GM18508 (cell line): ENCODE results near the gene NKIRAS1.
A peak's percentile ranks its signal among the peaks of the same experiment; 100 is the strongest.
"Not testable (repeated sequence)": the region's sequence is repeated elsewhere in the genome, so short reads cannot be mapped to it uniquely, and the experiment has no call there.

Experiments used
- ATAC-seq: cut with Tn5 transposase; IDR thresholded peaks from one replicate; pipeline ENCODE4 v1.9.1; 2021; ENCODE audit warnings: moderate number of reproducible peaks; ENCODE audit not compliant: insufficient read depth, unreplicated experiment

Gene NKIRAS1

GRCh38 chr3:23941440-23941839 lies 24.6 kb upstream of the NKIRAS1 start:
- no peak for ATAC-seq

- ATAC-seq, result no peak
These were observed 24.0 kb upstream of the NKIRAS1 start for GRCh38 chr3:23940775-23941174.

- no peak for ATAC-seq
These were observed 21.9 kb upstream of the NKIRAS1 start for GRCh38 chr3:23938688-23939087.

DNA sequence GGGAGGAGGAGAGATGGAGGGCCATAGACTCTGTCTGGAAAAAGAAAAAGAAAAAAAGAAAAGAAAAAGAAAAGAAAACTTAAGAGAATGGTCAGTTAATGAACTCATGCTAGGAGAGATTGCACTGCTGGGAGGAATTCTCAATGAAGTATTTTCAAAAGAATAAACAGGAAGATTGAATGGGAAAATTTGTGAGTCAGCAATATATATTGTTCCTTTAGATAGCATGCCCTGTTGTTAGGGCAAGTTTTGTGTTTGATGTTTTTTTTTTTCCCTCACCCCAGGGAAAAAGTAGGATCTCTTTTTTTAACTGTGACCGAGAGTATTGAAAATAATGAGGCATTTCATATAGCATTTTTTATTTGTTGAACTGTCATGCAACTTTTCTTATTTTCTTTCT lies 20.5 kb upstream of the NKIRAS1 start:
- no peak for ATAC-seq

- no peak for ATAC-seq
These were observed 17.5 kb upstream of the NKIRAS1 start for GRCh38 chr3:23934253-23934652.

DNA sequence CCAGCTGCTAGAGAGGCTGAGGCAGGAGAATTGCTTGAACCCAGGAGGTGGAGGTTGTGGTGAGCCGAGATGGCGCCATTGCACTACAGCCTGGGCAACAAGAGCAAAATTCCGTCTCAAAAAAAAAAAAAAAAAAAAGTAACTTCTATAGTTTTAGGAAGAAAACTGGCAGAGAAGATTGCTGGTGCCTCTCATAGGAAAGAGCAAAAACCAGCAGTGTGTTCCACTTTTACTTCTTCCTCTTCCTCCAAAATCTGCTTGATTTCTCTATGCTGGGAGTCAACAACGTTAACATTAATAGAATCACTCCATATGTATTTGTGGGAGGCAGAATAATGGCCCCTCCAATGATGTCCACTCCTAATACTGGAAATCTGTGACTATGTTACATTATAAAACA lies 15.8 kb upstream of the NKIRAS1 start:
- no peak for ATAC-seq

- no peak for ATAC-seq
These were observed 14.8 kb upstream of the NKIRAS1 start for GRCh38 chr3:23931597-23931996.

DNA sequence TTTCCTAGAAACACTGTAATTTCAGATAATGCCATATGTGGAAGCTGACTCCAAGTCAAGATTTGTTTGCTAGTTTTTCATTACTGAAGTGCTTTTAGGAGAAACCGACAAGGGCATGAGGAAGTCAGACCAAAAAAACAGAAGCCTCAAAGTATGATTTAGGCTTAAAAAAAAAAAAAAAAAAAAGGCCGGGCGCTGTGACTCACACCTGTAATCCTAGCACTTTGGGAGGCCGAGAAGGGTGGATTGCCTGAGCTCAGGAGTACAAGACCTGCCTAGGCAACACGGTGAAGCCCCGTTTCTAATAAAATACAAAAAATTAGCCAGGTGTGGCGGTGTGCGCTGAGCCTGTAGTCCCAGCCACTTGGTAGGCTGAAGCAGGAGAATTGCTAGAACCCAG lies 11.7 kb upstream of the NKIRAS1 start:
- no peak for ATAC-seq

DNA sequence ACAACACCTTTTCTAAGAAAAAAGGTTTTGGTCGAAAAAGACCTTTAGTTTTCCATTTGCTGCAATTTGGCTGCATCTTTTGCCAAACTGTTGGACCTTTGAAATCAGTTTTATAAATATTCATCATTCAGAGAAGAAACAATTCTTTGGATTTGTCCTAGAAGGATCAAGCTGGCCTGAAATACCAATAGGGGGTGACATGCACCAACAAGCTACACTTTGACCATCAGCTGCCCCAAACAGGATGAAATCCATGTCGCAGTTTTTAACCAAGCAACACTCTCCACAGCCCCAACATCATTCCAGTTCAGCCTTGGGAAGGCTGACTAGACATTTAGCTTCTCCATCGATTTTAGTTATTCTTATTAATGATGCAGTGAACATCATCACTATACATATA lies 9.9 kb upstream of the NKIRAS1 start:
- ATAC-seq, result no peak

- ATAC-seq, result no peak
These were observed 9.5 kb upstream of the NKIRAS1 start for GRCh38 chr3:23926246-23926645.

GRCh38 chr3:23923786-23924185 lies 7.0 kb upstream of the NKIRAS1 start:
- no peak for ATAC-seq

GRCh38 chr3:23921052-23921511 lies 4.3 kb upstream of the NKIRAS1 start:
- ATAC-seq, result no peak

GRCh38 chr3:23920151-23920655 lies 3.4 kb upstream of the NKIRAS1 start:
- no peak for ATAC-seq

GRCh38 chr3:23919628-23920027 lies 2.8 kb upstream of the NKIRAS1 start:
- no peak for ATAC-seq

GRCh38 chr3:23918331-23918730 lies 1.5 kb upstream of the NKIRAS1 start:
- ATAC-seq, result not testable (repeated sequence)

GRCh38 chr3:23917679-23918303 lies 1.0 kb upstream of the NKIRAS1 start:
- ATAC-seq, result not testable (repeated sequence)

DNA sequence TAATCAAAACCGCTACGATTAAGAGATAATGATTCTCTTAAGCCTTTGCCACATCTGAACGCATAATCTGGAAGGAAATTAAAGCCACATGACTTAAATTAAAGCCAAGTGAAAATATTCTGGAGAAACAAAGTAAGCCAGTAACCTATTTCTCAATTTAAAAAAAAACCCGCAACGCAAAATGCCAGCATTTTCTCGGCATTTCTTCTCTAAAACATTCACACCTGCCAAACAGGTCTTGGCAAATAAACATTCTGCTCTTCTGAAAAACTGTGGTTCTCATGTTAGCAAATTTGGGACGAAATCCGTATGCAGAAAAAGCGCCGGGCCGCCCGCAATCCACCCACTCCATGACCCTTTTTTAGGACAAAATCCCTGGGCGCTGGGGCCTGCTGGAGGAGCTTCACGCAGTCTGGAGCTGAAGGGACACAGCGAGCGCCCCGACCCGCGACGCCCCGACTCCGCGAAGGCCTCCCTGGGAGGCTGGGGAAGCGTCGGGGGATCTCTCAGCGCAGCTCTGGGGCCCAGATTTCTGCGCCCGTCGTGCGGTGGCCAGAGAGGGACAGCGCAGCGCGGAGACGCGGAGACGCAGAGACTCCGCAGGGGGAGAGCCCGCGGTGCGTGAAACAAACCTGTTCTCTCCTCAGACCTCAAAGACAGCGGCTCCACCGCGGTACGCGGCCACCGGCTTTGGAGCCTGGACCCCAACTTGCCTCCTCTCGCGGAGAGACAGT lies 471 bp downstream of the NKIRAS1 start:
- peak; percentile 37 for ATAC-seq

GRCh38 chr3:23915537-23916108 lies 1.2 kb downstream of the NKIRAS1 start:
- no peak for ATAC-seq

DNA sequence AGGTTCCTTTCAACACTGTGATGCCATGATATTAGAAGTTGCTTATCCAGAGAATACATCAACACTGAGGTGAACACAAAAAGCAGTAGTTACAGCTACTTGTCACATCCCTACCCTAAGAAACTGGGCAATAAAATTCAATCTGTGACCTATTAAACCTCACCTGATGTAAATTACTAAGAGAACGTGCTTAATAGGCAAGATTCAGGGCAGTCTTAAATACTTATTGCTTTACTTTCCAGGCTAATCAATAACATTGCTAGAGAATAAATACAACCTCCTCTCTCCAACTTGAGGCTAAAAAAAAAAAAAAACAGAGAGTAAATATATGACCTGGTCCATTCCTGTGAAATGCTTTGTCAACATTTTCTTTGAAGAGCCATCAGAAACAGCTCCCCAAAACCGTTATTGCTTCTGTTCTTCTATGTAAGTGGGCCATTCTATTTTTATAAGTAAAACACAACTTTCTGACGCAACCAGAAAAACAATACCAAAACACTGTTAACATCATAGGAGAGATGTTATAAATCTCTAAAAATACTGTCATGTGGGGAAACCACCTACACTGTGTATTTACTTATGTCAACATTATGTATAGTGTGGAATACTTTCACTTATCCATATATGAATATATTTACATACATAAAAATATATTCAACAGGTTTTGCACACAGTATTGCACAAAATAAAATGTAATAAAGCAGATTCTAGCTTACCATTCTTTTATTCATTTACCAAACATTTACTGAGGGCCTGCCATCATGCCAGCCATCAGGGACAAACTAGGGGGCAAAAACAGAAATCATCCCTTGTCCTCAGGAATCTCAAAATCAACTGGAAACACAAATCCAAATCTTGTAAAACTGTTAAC lies 2.7 kb downstream of the NKIRAS1 start:
- ATAC-seq, result no peak

DNA sequence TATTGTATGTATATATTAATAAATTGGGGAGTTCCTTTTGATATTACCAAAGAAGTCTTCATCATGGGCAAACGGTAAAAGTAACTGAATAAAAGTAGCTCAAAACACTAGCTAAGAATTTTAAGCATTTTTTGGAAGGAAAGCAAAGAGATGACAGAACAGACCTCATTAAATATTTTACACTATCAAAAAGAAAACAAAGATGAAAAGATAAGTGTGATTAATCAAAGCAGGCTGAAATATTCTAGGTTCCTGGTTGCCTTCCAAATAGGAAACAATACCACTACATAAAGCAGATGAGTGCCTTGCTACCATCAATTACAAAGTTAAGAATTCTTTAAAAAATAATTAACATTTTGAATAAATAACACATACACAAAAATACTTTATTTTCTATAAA lies 3.6 kb downstream of the NKIRAS1 start:
- no peak for ATAC-seq
